Uterus (tissue), 4 donors: ENCODE data around the gene KCNH1. TPM values are rescaled to one million over a fixed set of nuclear protein-coding genes. Genes with fewer than 3 reads are reported as not detected.

Source experiments
- DNase-seq, 2 donors: peaks; one replicate each; pipeline ENCODE4 v3.0.0-alpha.2; 2019 to 2020
- H3K27ac ChIP-seq, 2 donors: fragments of 200-600 bp; sonication (generic); 1 replicate in 1 of 2; 2 replicates in 1 of 2; pipeline ENCODE4 v1.5.1; 2016 to 2018
- H3K27me3 ChIP-seq, 2 donors: fragments of 200-600 bp; sonication (generic); one replicate each; pipeline ENCODE4 v1.5.1; 2018 to 2019; ENCODE audit warnings: control low read depth in 1 of 2
- H3K36me3 ChIP-seq, 2 donors: fragments of 200-600 bp; sonication (generic); one replicate each; pipeline ENCODE4 v1.5.1; 2019; ENCODE audit warnings: control low read depth in 1 of 2
- H3K4me1 ChIP-seq, 2 donors: fragments of 200-600 bp; sonication (generic); one replicate each; pipeline ENCODE4 v1.5.1; 2018 to 2019; ENCODE audit warnings: control low read depth in 1 of 2
- H3K4me3 ChIP-seq, 2 donors: fragments of 200-600 bp; sonication (generic); 1 replicate in 1 of 2; 2 replicates in 1 of 2; pipeline ENCODE4 v1.5.1; 2018 to 2019; ENCODE audit warnings: mild to moderate bottlenecking in 1 of 2
- H3K9me3 ChIP-seq, 2 donors: fragments of 200-600 bp; sonication (generic); one replicate each; pipeline ENCODE4 v1.5.1; 2019; ENCODE audit warnings: control low read depth in 1 of 2
- POLR2A ChIP-seq, 2 donors: fragments of 450-650 bp; IDR thresholded peaks; one replicate each; pipeline ENCODE4 v1.6.1; 2016; ENCODE audit warnings: antibody characterized with exemption in 2 of 2, mild to moderate bottlenecking in 1 of 2, moderate library complexity in 1 of 2
- intact Hi-C: fragments of 100-400 bp; cut with DNase I; formaldehyde crosslinking; loops from one replicate; pipeline ENCODE4 v1.15.1; 2023; ENCODE audit warnings: low total_unique reads
- total RNA-seq, 4 donors: library from RNA; depleted of rRNA in 3 of 4; stranded (reverse); fragments of >200 nt in 3 of 4; gene quantifications; one replicate each; pipeline versions ENCODE4 v1.1.0 to v1.2.4, GENCODE V29; 2014 to 2023
- TF ChIP-seq, protein P1 (sequence below), 4 experiments: fragments of 200-600 bp in 2 of 4; fragments of 450-650 bp in 2 of 4; sonication (generic) in 2 of 4; IDR thresholded peaks; one replicate each; pipeline ENCODE4 v1.5.1; 2016 to 2019; ENCODE audit warnings: antibody characterized with exemption in 4 of 4, mild to moderate bottlenecking in 2 of 4, moderate library complexity in 1 of 4
- donor health status: DM: yes; HTN: yes; CAD: no.

The KCNH1 gene
- total RNA-seq, 4 donors from 2014 or later = 1.1 to 1.5 TPM; not detected in 2

DNA sequence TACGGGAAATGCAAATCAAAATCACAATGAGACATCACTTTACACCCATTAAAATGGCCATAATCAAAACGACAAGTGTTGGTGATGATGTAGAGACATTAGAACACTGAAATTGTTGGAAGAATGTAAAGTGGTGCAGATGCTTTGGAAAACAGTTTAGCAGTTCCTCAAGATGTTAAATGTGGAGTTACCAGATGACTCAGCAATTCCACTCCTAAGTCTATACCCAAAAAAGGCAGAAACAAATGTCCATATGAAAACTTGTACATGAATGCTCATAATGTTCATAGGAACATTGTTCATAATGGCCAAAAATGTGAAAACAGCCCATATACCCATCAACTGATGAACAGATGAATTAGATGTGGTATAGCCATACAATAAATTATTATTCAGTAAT, 267.4 kb downstream of the KCNH1 start:
- Histone ChIP-seq H3K27ac (no peak overlapping the region), H3K4me1 (no peaks in the 10 kb centered on the region), H3K9me3 (no peaks in the 10 kb centered on the region), H3K36me3 (no peaks in the 10 kb centered on the region), H3K4me3 (no peak overlapping the region), H3K27me3 (no peaks in the 10 kb centered on the region)
- TF ChIP-seq, protein P1, sequence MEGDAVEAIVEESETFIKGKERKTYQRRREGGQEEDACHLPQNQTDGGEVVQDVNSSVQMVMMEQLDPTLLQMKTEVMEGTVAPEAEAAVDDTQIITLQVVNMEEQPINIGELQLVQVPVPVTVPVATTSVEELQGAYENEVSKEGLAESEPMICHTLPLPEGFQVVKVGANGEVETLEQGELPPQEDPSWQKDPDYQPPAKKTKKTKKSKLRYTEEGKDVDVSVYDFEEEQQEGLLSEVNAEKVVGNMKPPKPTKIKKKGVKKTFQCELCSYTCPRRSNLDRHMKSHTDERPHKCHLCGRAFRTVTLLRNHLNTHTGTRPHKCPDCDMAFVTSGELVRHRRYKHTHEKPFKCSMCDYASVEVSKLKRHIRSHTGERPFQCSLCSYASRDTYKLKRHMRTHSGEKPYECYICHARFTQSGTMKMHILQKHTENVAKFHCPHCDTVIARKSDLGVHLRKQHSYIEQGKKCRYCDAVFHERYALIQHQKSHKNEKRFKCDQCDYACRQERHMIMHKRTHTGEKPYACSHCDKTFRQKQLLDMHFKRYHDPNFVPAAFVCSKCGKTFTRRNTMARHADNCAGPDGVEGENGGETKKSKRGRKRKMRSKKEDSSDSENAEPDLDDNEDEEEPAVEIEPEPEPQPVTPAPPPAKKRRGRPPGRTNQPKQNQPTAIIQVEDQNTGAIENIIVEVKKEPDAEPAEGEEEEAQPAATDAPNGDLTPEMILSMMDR (IDR thresholded peaks at IDR 0.05) = no peak
- no peak for TF ChIP-seq POLR2A (IDR thresholded peaks at IDR 0.05)
- DNase-seq = no peak
- intact Hi-C loops = no loop called here

DNA sequence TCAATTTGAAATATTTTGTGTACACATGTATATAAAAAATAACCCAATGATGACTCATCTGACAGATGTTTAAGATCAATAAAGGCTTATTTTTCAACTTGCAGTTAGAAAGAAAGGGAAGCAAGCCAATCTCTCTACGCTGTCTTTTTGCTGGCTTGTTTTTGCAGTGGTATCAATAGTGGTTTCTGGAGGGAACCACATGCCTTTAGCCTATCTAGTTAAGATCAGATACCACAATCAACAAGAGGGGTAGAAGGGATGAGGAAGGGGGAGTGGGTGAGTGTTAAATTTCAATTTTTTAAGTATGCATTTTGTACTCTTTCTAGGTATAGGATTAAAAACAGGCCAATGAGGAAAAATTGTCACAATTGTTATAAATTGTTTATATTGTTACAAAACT, 276.2 kb downstream of the KCNH1 start:
- H3K27me3 ChIP-seq = no peaks in the 10 kb centered on the region
- TF ChIP-seq, protein P1 (IDR thresholded peaks at IDR 0.05) = no peak
- TF ChIP-seq POLR2A (IDR thresholded peaks at IDR 0.05) = no peak
- H3K4me3 ChIP-seq = no peak overlapping the region
- no peaks in the 10 kb centered on the region for H3K4me1 ChIP-seq
- intact Hi-C loops = no loop called here
- no peak for DNase-seq
- no peaks in the 10 kb centered on the region for H3K9me3 ChIP-seq
- no peaks in the 10 kb centered on the region for H3K36me3 ChIP-seq
- no peak overlapping the region for H3K27ac ChIP-seq

DNA sequence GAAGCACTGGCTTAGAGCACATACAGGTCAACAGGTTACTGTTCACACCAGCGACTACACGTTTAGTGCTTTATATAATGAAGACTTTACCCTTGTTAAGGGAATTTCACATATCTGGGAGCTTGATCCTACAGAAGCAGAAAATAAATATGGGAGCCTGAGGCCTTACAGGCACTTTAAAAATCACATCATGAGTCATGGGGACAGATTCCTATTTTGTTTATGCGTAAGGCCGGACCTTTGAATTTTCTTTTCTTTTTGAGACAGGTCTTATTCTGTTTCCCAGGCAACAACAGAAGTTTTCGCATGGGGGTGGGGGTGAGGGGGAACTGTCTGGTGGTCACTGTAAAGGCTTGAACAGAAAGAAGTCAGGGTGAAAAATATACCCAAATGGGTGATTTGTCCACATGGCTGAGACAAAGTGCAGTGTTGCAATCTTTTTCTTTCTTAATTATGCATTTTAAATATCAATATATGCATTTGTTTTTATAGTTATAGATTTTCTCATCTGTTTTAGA, 276.7 kb downstream of the KCNH1 start:
- intact Hi-C loops = no loop called here
- no peaks in the 10 kb centered on the region for H3K36me3 ChIP-seq
- no peak for DNase-seq
- H3K9me3 ChIP-seq = no peaks in the 10 kb centered on the region
- H3K27me3 ChIP-seq = no peaks in the 10 kb centered on the region
- H3K27ac ChIP-seq = no peak overlapping the region
- TF ChIP-seq POLR2A (IDR thresholded peaks at IDR 0.05) = no peak
- TF ChIP-seq, protein P1 (IDR thresholded peaks at IDR 0.05) = no peak
- H3K4me3 ChIP-seq = no peak overlapping the region
- no peaks in the 10 kb centered on the region for H3K4me1 ChIP-seq

DNA sequence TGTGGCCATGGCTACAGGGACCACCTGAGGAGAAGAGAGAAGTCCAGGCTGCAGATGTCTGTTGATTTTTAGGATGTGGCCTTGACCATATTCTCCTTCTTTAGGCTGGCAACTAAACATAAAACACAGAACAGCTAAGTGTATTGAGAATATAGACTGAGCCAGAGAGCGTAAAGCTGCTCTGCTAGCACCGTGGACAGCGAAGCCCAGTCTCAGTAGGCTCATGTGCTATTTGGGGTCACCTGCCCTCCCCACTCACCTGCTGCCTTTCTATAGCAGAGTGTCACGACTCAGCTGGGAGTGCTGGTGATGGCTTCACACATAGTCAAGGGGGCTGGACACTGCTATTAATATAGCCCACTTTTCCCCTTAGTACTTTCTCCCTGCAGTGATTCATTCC, 278.5 kb downstream of the KCNH1 start:
- H3K27ac ChIP-seq = no peak overlapping the region
- H3K36me3 ChIP-seq = no peaks in the 10 kb centered on the region
- DNase-seq = no peak
- no peak overlapping the region for H3K4me3 ChIP-seq
- H3K27me3 ChIP-seq = no peaks in the 10 kb centered on the region
- no peaks in the 10 kb centered on the region for H3K4me1 ChIP-seq
- intact Hi-C loops = no loop called here
- no peaks in the 10 kb centered on the region for H3K9me3 ChIP-seq
- TF ChIP-seq, protein P1 (IDR thresholded peaks at IDR 0.05) = no peak
- no peak for TF ChIP-seq POLR2A (IDR thresholded peaks at IDR 0.05)

DNA sequence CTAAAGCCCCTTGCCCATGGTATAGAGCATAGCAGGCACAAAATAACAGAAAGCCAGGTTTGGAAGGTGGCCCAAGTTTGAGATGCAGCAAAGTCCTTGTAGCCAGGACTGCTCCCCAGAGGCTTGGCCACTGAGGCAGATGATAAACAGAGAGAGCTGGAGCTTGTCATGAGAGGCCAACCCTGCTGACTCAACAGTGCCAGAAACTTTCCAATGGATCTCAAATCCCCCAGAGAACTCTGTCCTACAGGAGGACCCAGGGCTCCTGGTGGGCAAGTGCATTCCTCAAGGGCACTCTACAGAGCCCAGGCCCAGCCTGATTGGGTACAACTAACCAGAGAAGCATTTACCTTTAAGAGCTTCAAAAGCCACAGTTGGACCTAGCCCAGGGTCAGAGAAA, 280.7 kb downstream of the KCNH1 start:
- no peaks in the 10 kb centered on the region for H3K27me3 ChIP-seq
- H3K27ac ChIP-seq = no peak overlapping the region

More for the DNA sequence above, 280.7 kb downstream of the KCNH1 start:
- TF ChIP-seq, protein P1 (IDR thresholded peaks at IDR 0.05) = no peak
- TF ChIP-seq POLR2A (IDR thresholded peaks at IDR 0.05) = no peak
- intact Hi-C loops = no loop called here
- Histone ChIP-seq H3K4me3 (no peak overlapping the region), H3K9me3 (no peaks in the 10 kb centered on the region), H3K4me1 (no peaks in the 10 kb centered on the region), H3K36me3 (no peaks in the 10 kb centered on the region)
- DNase-seq = no peak
